Stimulated activated CD4-positive, alpha-beta T cell treated with anti-CD3 and anti-CD28 coated beads, Interleukin-4, amount 100 ng/mL, for 24 hours (primary cell): Measurements from ENCODE around the gene HMGB2.

Source experiments
- DNase-seq: peaks from one replicate; pipeline ENCODE4 v3.0.0-alpha.2; 2020

The HMGB2 gene

DNA sequence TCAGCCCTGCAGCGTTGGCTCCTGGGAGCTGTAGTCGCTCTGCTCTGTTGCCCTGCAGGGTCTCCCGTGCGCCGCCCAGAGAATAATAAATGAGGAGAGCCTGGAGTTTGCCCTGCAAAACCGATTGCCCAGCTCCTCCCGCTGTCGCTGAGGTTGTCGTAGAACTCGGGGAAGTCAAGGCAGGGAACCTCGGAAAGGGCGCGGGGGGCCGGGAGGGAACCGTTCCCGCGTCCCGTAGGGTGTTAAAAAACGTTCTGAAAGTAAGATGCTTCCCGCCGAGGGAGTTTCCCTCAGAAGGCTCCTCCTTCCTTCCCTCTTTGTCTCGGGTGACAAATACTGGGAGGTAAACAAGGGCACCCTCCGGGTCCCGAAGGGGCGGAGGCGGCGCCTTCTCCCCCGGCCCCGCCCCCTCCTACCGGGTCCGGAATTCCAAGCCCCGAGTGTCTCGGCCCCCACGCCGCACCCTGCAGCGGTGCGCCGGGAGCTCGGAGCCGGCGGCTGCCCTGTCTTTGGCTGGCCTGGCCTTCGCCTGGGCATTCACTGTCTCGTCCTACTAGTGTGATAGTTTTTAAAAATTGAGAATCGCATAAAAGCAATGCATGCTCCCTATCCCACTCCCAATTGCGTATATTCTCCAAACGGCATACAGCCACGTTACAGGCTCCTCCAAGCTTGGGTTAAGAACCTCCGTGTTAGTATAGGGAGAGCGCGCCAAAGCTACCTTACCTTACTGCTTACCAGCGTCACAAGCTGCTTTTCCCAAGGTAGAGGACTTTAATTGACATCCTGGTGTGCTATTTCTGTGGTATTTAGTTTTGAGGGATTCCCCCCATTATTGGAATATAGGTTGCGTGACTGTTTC is 964 bp upstream of the HMGB2 start:
- DNase-seq, result peak; percentile 14

GRCh38 chr4:173333658-173334084 is 487 bp downstream of the HMGB2 start:
- peak; percentile 42 for DNase-seq

DNA sequence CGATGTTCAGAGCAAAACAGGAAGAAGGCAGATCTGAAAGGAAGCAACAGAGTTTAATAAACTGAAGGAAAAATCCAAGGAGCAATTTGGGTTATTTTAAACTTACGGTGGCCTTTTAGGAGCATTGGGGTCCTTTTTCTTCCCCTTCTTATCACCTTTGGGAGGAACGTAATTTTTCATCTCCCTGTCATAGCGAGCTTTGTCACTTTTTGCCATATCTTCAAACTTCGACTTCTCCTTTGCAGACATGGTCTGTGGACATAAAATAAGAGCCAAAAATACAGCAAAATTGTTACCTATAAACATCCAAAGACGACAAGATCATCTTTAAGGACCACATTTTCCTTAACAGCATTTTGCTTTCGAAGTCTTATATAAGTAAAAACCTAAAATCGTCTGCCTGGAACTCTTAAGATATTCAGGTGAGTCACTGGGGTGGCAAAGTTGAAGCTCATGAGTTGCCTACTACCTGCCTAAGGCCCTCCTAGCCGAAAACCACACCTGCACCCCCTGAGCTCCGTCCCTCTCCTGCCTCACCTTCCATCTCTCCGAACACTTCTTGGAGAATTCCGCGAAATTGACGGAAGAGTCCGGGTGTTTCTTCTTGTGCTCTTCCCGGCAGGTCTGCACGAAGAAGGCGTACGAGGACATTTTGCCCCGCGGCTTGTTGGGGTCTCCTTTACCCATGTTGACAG is 1.0 kb downstream of the HMGB2 start:
- peak; percentile 27 for DNase-seq

GRCh38 chr4:173332021-173332487 is 2.1 kb downstream of the HMGB2 start:
- no peak for DNase-seq

GRCh38 chr4:173330590-173330989 is 3.6 kb downstream of the HMGB2 start:
- DNase-seq, result no peak

- DNase-seq, result no peak
These were observed 5.8 kb downstream of the HMGB2 start for GRCh38 chr4:173328236-173328901.

- DNase-seq, result no peak
These were observed 9.0 kb downstream of the HMGB2 start for GRCh38 chr4:173325007-173325736.

- no peak for DNase-seq
These were observed 14.5 kb downstream of the HMGB2 start for GRCh38 chr4:173319696-173320095.

DNA sequence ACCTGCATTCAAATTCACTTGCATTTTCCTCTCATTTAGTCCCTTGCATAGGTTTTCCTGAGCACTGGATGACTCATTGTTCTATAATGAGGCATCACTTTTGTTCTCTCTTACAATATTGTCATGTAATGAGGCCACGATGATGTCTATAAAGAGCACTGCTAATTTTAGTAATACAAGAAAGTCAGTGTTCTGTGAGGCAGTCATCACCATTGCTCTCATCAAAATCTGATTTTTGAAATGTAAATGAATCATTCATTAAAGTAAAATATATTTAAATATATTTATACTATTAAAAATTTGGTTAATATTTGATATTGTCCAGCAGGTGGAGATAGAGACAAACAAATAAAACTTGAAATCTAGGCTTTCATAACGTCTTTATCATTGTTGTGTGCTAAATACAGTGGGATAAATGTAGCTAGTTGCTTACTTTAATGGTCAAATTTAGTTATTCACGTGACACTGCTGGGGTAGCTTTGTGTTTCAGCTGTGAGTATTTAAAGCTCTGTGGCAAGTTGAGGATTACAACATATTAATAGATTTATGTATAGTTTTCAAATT is 15.4 kb downstream of the HMGB2 start:
- no peak for DNase-seq

- no peak for DNase-seq
These were observed 15.9 kb downstream of the HMGB2 start for GRCh38 chr4:173318240-173318639.

GRCh38 chr4:173317004-173317403 is 17.2 kb downstream of the HMGB2 start:
- DNase-seq, result no peak

- no peak for DNase-seq
These were observed 18.1 kb downstream of the HMGB2 start for GRCh38 chr4:173316060-173316459.

DNA sequence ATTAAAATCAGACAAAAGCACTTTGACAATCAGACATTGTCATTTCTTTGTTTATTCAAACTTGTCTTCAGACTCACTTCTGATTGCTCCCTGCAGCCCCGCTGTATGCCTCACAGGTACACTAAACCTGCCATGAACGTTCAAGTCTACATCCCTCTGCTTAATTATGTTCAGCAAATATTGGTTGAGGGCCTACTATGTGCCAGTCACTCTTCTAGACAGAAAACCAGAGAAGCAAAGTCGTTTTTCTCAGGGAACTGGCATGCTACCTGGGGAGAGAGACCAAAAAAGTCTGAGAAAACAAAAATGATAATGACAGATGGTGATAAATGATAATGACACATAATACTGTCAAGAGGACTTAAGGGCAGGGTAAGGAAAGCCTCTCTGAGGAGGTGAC is 19.4 kb downstream of the HMGB2 start:
- no peak for DNase-seq

- no peak for DNase-seq
These were observed 22.8 kb downstream of the HMGB2 start for GRCh38 chr4:173311368-173311767.

DNA sequence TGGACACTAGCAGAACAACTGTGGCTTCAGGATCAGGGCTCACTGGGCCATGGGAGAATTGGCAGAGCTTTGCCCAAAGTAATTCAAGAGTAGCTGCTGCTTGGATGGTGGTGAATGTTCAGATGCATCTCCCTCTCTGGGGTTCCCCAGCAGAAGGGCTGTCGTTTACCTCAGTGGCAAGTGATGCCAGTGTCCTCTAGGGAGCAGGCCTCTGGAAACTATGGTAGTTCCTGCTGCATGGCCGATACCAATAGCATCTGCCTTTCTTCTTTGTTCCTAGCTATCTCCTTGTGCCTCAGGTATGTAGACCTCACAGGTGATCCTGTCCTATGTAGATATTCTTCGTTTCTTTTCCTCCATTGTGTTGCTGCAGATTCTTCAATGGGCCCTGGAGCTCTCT is 26.4 kb downstream of the HMGB2 start:
- no peak for DNase-seq

GRCh38 chr4:173301518-173302201 is 32.5 kb downstream of the HMGB2 start:
- DNase-seq, result no peak

GRCh38 chr4:173294444-173294843 is 39.7 kb downstream of the HMGB2 start:
- DNase-seq, result no peak

GRCh38 chr4:173293663-173294062 is 40.5 kb downstream of the HMGB2 start:
- no peak for DNase-seq

DNA sequence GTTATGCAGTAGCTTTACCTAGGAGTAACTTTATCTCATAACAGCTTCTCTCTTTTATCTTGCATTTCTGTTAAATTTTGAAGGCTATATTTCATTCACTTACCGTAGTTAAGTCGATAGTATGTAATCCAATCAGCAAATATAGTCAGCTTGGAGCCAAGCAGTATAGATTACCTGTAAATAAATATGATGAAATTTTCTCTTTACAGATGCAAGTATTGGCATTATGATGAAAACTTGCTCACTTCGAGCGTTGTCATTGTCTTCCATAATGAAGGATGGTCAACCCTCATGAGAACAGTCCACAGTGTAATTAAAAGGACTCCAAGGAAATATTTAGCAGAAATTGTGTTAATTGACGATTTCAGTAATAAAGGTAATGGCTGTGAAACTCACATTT is 42.3 kb downstream of the HMGB2 start:
- no peak for DNase-seq

DNA sequence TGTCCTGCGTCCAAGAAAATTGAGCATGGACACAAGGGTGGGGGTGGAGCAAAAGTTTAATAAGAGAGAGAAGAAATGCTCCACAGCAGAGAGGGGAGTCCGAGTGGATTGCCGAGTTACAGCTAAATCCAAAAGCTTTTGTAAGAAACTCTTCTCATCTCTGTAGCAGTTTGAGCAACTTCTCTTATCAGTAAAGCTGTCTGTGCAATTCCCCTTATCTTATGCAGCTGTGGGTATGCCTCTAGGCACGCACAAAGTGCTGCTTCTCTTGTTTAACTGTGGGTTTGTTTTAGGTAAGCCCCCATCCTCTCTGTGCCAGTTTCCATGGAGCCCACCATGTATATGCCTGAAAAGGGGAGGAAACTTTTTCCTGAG is 44.8 kb downstream of the HMGB2 start:
- DNase-seq, result no peak

GRCh38 chr4:173288698-173289352 is 45.3 kb downstream of the HMGB2 start:
- no peak for DNase-seq
